Calu3 (cell line): ENCODE results near the gene LUZP1. TPM values are rescaled to one million over a fixed set of nuclear protein-coding genes. Genes with fewer than 3 reads are reported as not detected.
A peak's percentile ranks its signal among the peaks of the same experiment; 100 is the strongest.

ENCODE experiments used
- BruUV-seq: library from RNA; stranded (reverse); fragments of 400-500 nt; replicated peaks from 2 replicates; lab custom pipeline; 2021; lab: Mats Ljungman, UMichigan
- CTCF ChIA-PET: fragments of 300-600 bp; sonication (Branson Sonifier 250); formaldehyde crosslinking; loops from one replicate; lab custom pipeline; 2022; ENCODE audit warnings: antibody characterized with exemption; lab: Charles Lee
- DNase-seq: peaks from one replicate; pipeline ENCODE4 v3.0.0; 2022
- H3K27ac Mint-ChIP-seq: one replicate; pipeline ENCODE4 v1.8.0; 2022; ENCODE audit warnings: mixed read lengths; ENCODE audit not compliant: unreplicated experiment
- H3K27me3 Mint-ChIP-seq: one replicate; pipeline ENCODE4 v1.8.0; 2022; ENCODE audit warnings: mixed read lengths; ENCODE audit not compliant: unreplicated experiment
- H3K36me3 Mint-ChIP-seq: one replicate; pipeline ENCODE4 v1.8.0; 2022; ENCODE audit warnings: mild to moderate bottlenecking, moderate library complexity, mixed read lengths; ENCODE audit not compliant: insufficient read depth, unreplicated experiment
- H3K4me1 Mint-ChIP-seq: one replicate; pipeline ENCODE4 v1.8.0; 2022; ENCODE audit warnings: mild to moderate bottlenecking, low read depth, mixed read lengths; ENCODE audit not compliant: unreplicated experiment
- H3K4me3 Mint-ChIP-seq: one replicate; pipeline ENCODE4 v1.8.0; 2022; ENCODE audit warnings: mild to moderate bottlenecking, low read depth, moderate library complexity, mixed read lengths; ENCODE audit not compliant: unreplicated experiment
- H3K9me3 Mint-ChIP-seq: one replicate; pipeline ENCODE4 v1.8.0; 2022; ENCODE audit warnings: low read depth, mixed read lengths; ENCODE audit not compliant: unreplicated experiment
- intact Hi-C: fragments of 100-400 bp; cut with micrococcal nuclease; formaldehyde crosslinking; loops from one replicate; pipeline ENCODE4 v1.10.0; 2022; ENCODE audit not compliant: unreplicated experiment
- total RNA-seq: library from RNA; stranded (reverse); gene quantifications from 2 replicates; pipeline ENCODE4 v1.2.3, GENCODE V29; 2022
- TF ChIP-seq, protein P1 (sequence below): fragments of 200-600 bp; IDR thresholded peaks from one replicate; pipeline ENCODE4 v1.8.0; 2022; ENCODE audit warnings: antibody characterized with exemption; ENCODE audit not compliant: unreplicated experiment

LUZP1 gene
- total RNA-seq, 1 experiment from 2014 or later, result 17.4 TPM

DNA sequence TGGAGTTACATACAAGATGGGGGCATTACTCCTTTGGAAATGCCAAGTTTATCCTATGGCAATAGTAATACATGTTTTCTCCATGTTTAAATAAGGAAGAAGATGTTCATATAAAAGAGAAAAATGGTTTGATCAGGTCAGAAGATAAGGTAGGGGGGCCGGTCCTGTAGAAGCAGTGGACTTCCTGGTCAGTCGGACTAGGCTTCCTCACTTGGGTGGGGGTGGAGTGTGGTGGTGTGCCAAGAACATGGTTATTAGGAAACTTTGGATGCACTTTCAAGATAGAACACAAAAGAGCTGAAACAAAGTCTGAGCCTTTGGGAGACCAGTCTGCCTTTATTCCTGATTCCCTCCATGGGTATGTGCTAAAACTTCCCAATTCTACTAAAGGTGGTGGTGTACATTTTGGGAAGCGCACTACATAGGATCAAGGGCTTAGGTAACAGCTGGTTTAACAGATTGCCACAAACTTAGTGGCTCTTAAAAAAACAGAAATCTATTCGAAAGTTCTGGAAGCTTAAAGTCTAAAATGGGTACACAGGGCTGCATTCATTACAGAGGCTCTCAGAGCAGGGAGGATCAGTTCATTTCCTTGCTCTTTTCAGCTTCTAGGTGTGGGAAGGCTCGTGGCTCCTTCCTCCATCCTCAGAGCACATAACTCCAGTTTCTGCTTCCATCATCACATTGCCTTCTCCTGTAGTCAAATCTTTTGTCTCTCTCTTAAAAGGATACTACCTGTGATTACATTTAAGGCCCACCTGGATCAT is 84.8 kb downstream of the LUZP1 start:
- Mint-ChIP-seq H3K27me3 (no peaks in the 10 kb centered on the region), H3K4me3 (no peak overlapping the region), H3K9me3 (no peaks in the 10 kb centered on the region), H3K27ac (peak overlapping the region; percentile 42), H3K4me1 (no peaks in the 10 kb centered on the region), H3K36me3 (peaks cover 70% of the 10 kb centered on the region)
- DNase-seq, result no peak
- intact Hi-C loops, result loop anchor here (5.0 kb wide), 1 partner anchor 107 kb away; no protein-coding TSS in a partner anchor
- CTCF ChIA-PET, result no interaction called here
- no TSS peak for BruUV-seq
- TF ChIP-seq, protein P1, sequence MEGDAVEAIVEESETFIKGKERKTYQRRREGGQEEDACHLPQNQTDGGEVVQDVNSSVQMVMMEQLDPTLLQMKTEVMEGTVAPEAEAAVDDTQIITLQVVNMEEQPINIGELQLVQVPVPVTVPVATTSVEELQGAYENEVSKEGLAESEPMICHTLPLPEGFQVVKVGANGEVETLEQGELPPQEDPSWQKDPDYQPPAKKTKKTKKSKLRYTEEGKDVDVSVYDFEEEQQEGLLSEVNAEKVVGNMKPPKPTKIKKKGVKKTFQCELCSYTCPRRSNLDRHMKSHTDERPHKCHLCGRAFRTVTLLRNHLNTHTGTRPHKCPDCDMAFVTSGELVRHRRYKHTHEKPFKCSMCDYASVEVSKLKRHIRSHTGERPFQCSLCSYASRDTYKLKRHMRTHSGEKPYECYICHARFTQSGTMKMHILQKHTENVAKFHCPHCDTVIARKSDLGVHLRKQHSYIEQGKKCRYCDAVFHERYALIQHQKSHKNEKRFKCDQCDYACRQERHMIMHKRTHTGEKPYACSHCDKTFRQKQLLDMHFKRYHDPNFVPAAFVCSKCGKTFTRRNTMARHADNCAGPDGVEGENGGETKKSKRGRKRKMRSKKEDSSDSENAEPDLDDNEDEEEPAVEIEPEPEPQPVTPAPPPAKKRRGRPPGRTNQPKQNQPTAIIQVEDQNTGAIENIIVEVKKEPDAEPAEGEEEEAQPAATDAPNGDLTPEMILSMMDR, result no peak

DNA sequence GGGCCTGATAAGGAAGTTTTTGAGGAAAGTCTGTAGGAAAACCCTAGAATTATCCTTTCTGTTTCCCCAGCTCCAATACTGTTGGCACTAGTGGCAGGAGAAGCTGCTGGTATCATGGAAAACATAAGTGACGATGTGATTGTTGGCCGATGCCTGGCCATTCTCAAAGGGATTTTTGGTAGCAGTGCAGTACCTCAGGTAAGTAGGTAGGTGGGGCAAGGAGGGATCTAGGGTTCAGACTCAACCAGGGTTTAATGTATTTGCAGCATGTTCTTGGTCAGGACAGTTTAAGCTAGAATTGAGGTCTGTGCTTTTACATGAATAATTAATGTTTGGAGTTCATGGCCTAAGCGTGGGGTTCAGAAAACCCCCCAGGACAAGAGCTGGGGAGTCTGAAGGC is 87.3 kb downstream of the LUZP1 start:
- no peak overlapping the region for H3K4me3 Mint-ChIP-seq
- no peaks in the 10 kb centered on the region for H3K9me3 Mint-ChIP-seq
- CTCF ChIA-PET, result no interaction called here
- H3K36me3 Mint-ChIP-seq, result peaks cover 78% of the 10 kb centered on the region
- intact Hi-C loops, result loop anchor here (5.0 kb wide), 1 partner anchor 104 kb away; no protein-coding TSS in a partner anchor
- H3K27me3 Mint-ChIP-seq, result no peaks in the 10 kb centered on the region
- no peak for DNase-seq
- no peaks in the 10 kb centered on the region for H3K4me1 Mint-ChIP-seq
- TF ChIP-seq, protein P1, result no peak
- H3K27ac Mint-ChIP-seq, result no peak overlapping the region
- no TSS peak for BruUV-seq

DNA sequence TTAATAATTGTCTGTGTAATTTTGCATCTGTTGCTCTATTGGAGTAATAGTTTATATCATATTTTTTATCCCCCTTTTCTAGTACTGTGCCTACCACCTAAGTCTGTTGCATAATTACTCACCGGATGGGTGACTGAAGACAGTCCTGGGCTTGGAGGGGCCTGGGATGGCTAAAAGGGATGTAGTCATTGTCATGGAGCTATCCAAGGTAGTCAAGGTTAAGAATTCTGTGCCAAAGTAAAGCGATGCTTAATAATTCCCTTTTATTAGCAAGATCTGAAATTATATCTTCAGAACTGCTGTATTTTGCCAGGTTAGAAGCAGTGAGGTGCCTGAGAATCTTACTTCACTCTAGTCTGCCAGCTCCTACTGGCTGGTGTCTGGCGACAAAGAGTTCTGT is 87.8 kb downstream of the LUZP1 start:
- intact Hi-C loops, result loop anchor here (5.0 kb wide), 1 partner anchor 104 kb away; no protein-coding TSS in a partner anchor
- BruUV-seq, result no TSS peak
- CTCF ChIA-PET, result no interaction called here
- Mint-ChIP-seq H3K9me3 (no peaks in the 10 kb centered on the region), H3K4me1 (no peaks in the 10 kb centered on the region), H3K27me3 (no peaks in the 10 kb centered on the region), H3K4me3 (no peak overlapping the region), H3K36me3 (peaks cover 73% of the 10 kb centered on the region), H3K27ac (peak overlapping the region; percentile 2)
- no peak for DNase-seq
- TF ChIP-seq, protein P1, result no peak

DNA sequence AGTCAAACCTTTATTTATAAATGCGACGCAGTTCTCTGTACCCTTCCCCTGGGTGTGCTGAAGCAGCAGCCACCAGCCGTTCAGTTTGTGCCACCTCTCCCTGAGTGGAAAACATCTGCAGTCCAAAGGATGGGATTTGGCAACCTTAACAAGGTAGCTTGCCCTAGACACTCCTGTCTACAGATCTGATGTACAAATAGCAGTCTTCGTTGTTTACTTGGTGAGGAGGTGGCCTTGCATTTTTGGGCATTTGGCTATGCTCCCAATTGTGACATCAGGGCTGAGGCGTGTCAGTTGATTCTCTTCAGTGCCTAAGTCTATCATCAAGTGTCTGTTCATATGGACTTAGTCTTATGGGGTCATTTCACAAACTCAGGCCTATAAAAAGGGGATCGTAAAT is 89.6 kb downstream of the LUZP1 start:
- Mint-ChIP-seq H3K27me3 (no peaks in the 10 kb centered on the region), H3K27ac (no peak overlapping the region), H3K4me1 (no peaks in the 10 kb centered on the region), H3K36me3 (peaks cover 64% of the 10 kb centered on the region), H3K9me3 (no peaks in the 10 kb centered on the region), H3K4me3 (no peak overlapping the region)
- DNase-seq, result no peak
- no TSS peak for BruUV-seq
- intact Hi-C loops, result no loop called here
- CTCF ChIA-PET, result no interaction called here
- TF ChIP-seq, protein P1, result no peak
